ENCODE data around the gene KLHDC4. TPM values are rescaled to one million over a fixed set of nuclear protein-coding genes. Genes with fewer than 3 reads are reported as not detected.

Gene KLHDC4
- total and polyA plus RNA-seq, 7 experiments from 2014 or later: 20.0 to 110 (median 83.0) TPM

- intact Hi-C loops (cut with micrococcal nuclease): no loop called here
- DNase-seq: no peak
- peaks cover 0 to 2% (median 0%) of the 10 kb centered on the region in 5 donors for H3K27me3 Mint-ChIP-seq
These were observed 80.0 kb downstream of the KLHDC4 start for GRCh38 chr16:87685766-87686165.

GRCh38 chr16:87685405-87685755 is 80.4 kb downstream of the KLHDC4 start:
- Histone ChIP-seq H3K36me3 (ENCODE audit: control insufficient read depth in 2 of 3, insufficient read depth in 3 of 3, low read length in 3 of 3) (no peaks in the 10 kb centered on the region), H3K4me3 (ENCODE audit: low read length) (no peak overlapping the region), H3K27me3 (ENCODE audit: control insufficient read depth in 2 of 2, insufficient read depth in 2 of 2, low read length in 2 of 2) (no peaks in the 10 kb centered on the region), H3K4me1 (ENCODE audit: control insufficient read depth in 2 of 2, insufficient read depth in 2 of 2, low read length in 2 of 2) (no peaks in the 10 kb centered on the region), H3K9me3 (ENCODE audit: control insufficient read depth in 2 of 3, low read length in 3 of 3) (no peaks in the 10 kb centered on the region), H3K27ac (ENCODE audit: low read depth, low read length) (no peak overlapping the region)
- POLR2A ChIA-PET: no interaction called here
- Mint-ChIP-seq H3K4me3 (no peak overlapping the region), H3K27me3 (peaks cover 0 to 6% (median 0%) of the 10 kb centered on the region in 5 donors), H3K27ac (no peak overlapping the region), H3K36me3 (no peaks in the 10 kb centered on the region), H3K9me3 (peaks cover 0 to 2% (median 0%) of the 10 kb centered on the region in 11 donors), H3K4me1 (peaks cover 5 to 9% (median 7%) of the 10 kb centered on the region in 7 donors)
- intact Hi-C loops (cut with micrococcal nuclease): no loop called here
- CTCF ChIA-PET: no interaction called here
- DNase-seq (no peak), ATAC-seq (no peak)

More at GRCh38 chr16:87685766-87686165, 80.0 kb downstream of the KLHDC4 start:
- Histone ChIP-seq H3K4me1 (ENCODE audit: control insufficient read depth in 2 of 2, insufficient read depth in 2 of 2, low read length in 2 of 2) (no peaks in the 10 kb centered on the region), H3K36me3 (ENCODE audit: control insufficient read depth in 2 of 3, insufficient read depth in 3 of 3, low read length in 3 of 3) (no peaks in the 10 kb centered on the region), H3K27ac (ENCODE audit: low read depth, low read length) (no peak overlapping the region), H3K9me3 (ENCODE audit: control insufficient read depth in 2 of 3, low read length in 3 of 3) (no peaks in the 10 kb centered on the region), H3K27me3 (ENCODE audit: control insufficient read depth in 2 of 2, insufficient read depth in 2 of 2, low read length in 2 of 2) (no peaks in the 10 kb centered on the region), H3K4me3 (ENCODE audit: low read length) (no peak overlapping the region)
- Mint-ChIP-seq H3K9me3 (peaks cover 0 to 2% (median 0%) of the 10 kb centered on the region in 11 donors), H3K4me3 (no peak overlapping the region), H3K4me1 (peaks cover 3 to 8% (median 6%) of the 10 kb centered on the region in 7 donors), H3K36me3 (no peaks in the 10 kb centered on the region), H3K27ac (no peak overlapping the region)
- POLR2A ChIA-PET: no interaction called here
- CTCF ChIA-PET: no interaction called here
- ATAC-seq: no peak

GRCh38 chr16:87684711-87685404 is 80.9 kb downstream of the KLHDC4 start:
- intact Hi-C loops (cut with micrococcal nuclease): no loop called here
- Mint-ChIP-seq H3K27ac (no peak overlapping the region), H3K36me3 (no peaks in the 10 kb centered on the region), H3K4me3 (no peak overlapping the region), H3K9me3 (peaks cover 0 to 2% (median 0%) of the 10 kb centered on the region in 11 donors), H3K27me3 (peaks cover 0 to 6% (median 0%) of the 10 kb centered on the region in 5 donors), H3K4me1 (peaks cover 5 to 9% (median 7%) of the 10 kb centered on the region in 7 donors)
- DNase-seq (no peak), ATAC-seq (no peak)
- no peak overlapping the region for H3K27ac ChIP-seq (ENCODE audit: low read depth, low read length)
- no peaks in the 10 kb centered on the region for H3K9me3 ChIP-seq (ENCODE audit: control insufficient read depth in 2 of 3, low read length in 3 of 3)
- H3K36me3 ChIP-seq (ENCODE audit: control insufficient read depth in 2 of 3, insufficient read depth in 3 of 3, low read length in 3 of 3): no peaks in the 10 kb centered on the region
- POLR2A ChIA-PET: no interaction called here
- no peaks in the 10 kb centered on the region for H3K4me1 ChIP-seq (ENCODE audit: control insufficient read depth in 2 of 2, insufficient read depth in 2 of 2, low read length in 2 of 2)
- CTCF ChIA-PET: no interaction called here
- no peaks in the 10 kb centered on the region for H3K27me3 ChIP-seq (ENCODE audit: control insufficient read depth in 2 of 2, insufficient read depth in 2 of 2, low read length in 2 of 2)
- H3K4me3 ChIP-seq (ENCODE audit: low read length): no peak overlapping the region

GRCh38 chr16:87684106-87684677 is 81.6 kb downstream of the KLHDC4 start:
- ChIA-PET POLR2A (no interaction called here), CTCF (no interaction called here)
- intact Hi-C loops (cut with micrococcal nuclease): no loop called here
- Histone ChIP-seq H3K9me3 (ENCODE audit: control insufficient read depth in 2 of 3, low read length in 3 of 3) (no peaks in the 10 kb centered on the region), H3K4me3 (ENCODE audit: low read length) (no peak overlapping the region), H3K36me3 (ENCODE audit: control insufficient read depth in 2 of 3, insufficient read depth in 3 of 3, low read length in 3 of 3) (no peaks in the 10 kb centered on the region), H3K27me3 (ENCODE audit: control insufficient read depth in 2 of 2, insufficient read depth in 2 of 2, low read length in 2 of 2) (no peaks in the 10 kb centered on the region), H3K27ac (ENCODE audit: low read depth, low read length) (no peak overlapping the region), H3K4me1 (ENCODE audit: control insufficient read depth in 2 of 2, insufficient read depth in 2 of 2, low read length in 2 of 2) (no peaks in the 10 kb centered on the region)
- Mint-ChIP-seq H3K36me3 (no peaks in the 10 kb centered on the region), H3K9me3 (peaks cover 0 to 2% (median 0%) of the 10 kb centered on the region in 11 donors), H3K4me1 (peaks cover 5 to 9% (median 7%) of the 10 kb centered on the region in 7 donors), H3K27ac (no peak overlapping the region), H3K27me3 (peaks cover 0 to 6% (median 0%) of the 10 kb centered on the region in 5 donors), H3K4me3 (no peak overlapping the region)
- ATAC-seq (no peak), DNase-seq (no peak)

GRCh38 chr16:87682852-87683399 is 82.9 kb downstream of the KLHDC4 start:
- Histone ChIP-seq H3K9me3 (ENCODE audit: control insufficient read depth in 2 of 3, low read length in 3 of 3) (no peaks in the 10 kb centered on the region), H3K4me3 (ENCODE audit: low read length) (no peak overlapping the region), H3K27ac (ENCODE audit: low read depth, low read length) (no peak overlapping the region), H3K4me1 (ENCODE audit: control insufficient read depth in 2 of 2, insufficient read depth in 2 of 2, low read length in 2 of 2) (no peaks in the 10 kb centered on the region), H3K27me3 (ENCODE audit: control insufficient read depth in 2 of 2, insufficient read depth in 2 of 2, low read length in 2 of 2) (no peaks in the 10 kb centered on the region), H3K36me3 (ENCODE audit: control insufficient read depth in 2 of 3, insufficient read depth in 3 of 3, low read length in 3 of 3) (no peaks in the 10 kb centered on the region)
- peaks cover 0 to 2% (median 0%) of the 10 kb centered on the region in 11 donors for H3K9me3 Mint-ChIP-seq
- no peak overlapping the region for H3K27ac Mint-ChIP-seq
- no peak overlapping the region for H3K4me3 Mint-ChIP-seq
- DNase-seq: no peak
- peaks cover 0 to 6% (median 0%) of the 10 kb centered on the region in 5 donors for H3K27me3 Mint-ChIP-seq
- intact Hi-C loops (cut with micrococcal nuclease): no loop called here
- no peak for ATAC-seq
- POLR2A ChIA-PET: no interaction called here
- no peaks in the 10 kb centered on the region for H3K36me3 Mint-ChIP-seq
- H3K4me1 Mint-ChIP-seq: peaks cover 5 to 9% (median 7%) of the 10 kb centered on the region in 7 donors
- CTCF ChIA-PET: no interaction called here

GRCh38 chr16:87681981-87682570 is 83.7 kb downstream of the KLHDC4 start:
- Histone ChIP-seq H3K27ac (ENCODE audit: low read depth, low read length) (no peak overlapping the region), H3K4me3 (ENCODE audit: low read length) (no peak overlapping the region), H3K4me1 (ENCODE audit: control insufficient read depth in 2 of 2, insufficient read depth in 2 of 2, low read length in 2 of 2) (no peaks in the 10 kb centered on the region), H3K27me3 (ENCODE audit: control insufficient read depth in 2 of 2, insufficient read depth in 2 of 2, low read length in 2 of 2) (no peaks in the 10 kb centered on the region), H3K9me3 (ENCODE audit: control insufficient read depth in 2 of 3, low read length in 3 of 3) (no peaks in the 10 kb centered on the region), H3K36me3 (ENCODE audit: control insufficient read depth in 2 of 3, insufficient read depth in 3 of 3, low read length in 3 of 3) (no peaks in the 10 kb centered on the region)
- ATAC-seq: peak; percentile 26
- Mint-ChIP-seq H3K27ac (no peak overlapping the region), H3K4me3 (peak overlapping the region in 1 of 10 donors; percentile 35), H3K27me3 (peaks cover 0 to 6% (median 0%) of the 10 kb centered on the region in 5 donors), H3K4me1 (peaks cover 5 to 9% (median 6%) of the 10 kb centered on the region in 7 donors), H3K36me3 (no peaks in the 10 kb centered on the region), H3K9me3 (peaks cover 0 to 2% (median 0%) of the 10 kb centered on the region in 11 donors)
- ChIA-PET CTCF (no interaction called here), POLR2A (no interaction called here)
- DNase-seq: no peak
- intact Hi-C loops (cut with micrococcal nuclease): no loop called here
